IMR-90 (cell line): ENCODE measurements around the gene SFXN2. TPM values are rescaled to one million over a fixed set of nuclear protein-coding genes. Genes with fewer than 3 reads are reported as not detected.

Experiments used
- ATAC-seq: fragments of 200-7000 bp; cut with Tn5 transposase; 2 replicates; pipeline ENCODE4 v1.9.1; 2020; ENCODE audit warnings: low read depth, mild to moderate bottlenecking, moderate library complexity
- BruUV-seq: library from RNA; stranded (reverse); fragments of 400-500 nt; replicated peaks from 2 replicates; lab custom pipeline; 2021; lab: Mats Ljungman, UMichigan
- CTCF ChIA-PET: fragments of 300-600 bp; formaldehyde crosslinking; extraction: SDS; loops from one replicate; lab custom pipeline; 2021; ENCODE audit warnings: antibody characterized with exemption; lab: Yijun Ruan, JAX
- POLR2A ChIA-PET: fragments of 300-600 bp; sonication (Branson Sonifier 250); formaldehyde crosslinking; loops from one replicate; lab custom pipeline; 2022; ENCODE audit warnings: antibody characterized with exemption; ENCODE audit not compliant: unreplicated experiment; lab: Charles Lee
- DNase-seq: peaks from one replicate; pipeline ENCODE4 v3.0.0; 2013
- H2AFZ ChIP-seq: replicated peaks from 2 replicates; pipeline ENCODE3; 2013; ENCODE audit warnings: low read length, mild to moderate bottlenecking; ENCODE audit not compliant: poor library complexity
- H2AK5ac ChIP-seq: 2 replicates; pipeline ENCODE4 v1.6.1; 2013; ENCODE audit warnings: low read depth, low read length, inconsistent platforms
- H2AK9ac ChIP-seq: replicated peaks from 2 replicates; pipeline ENCODE3; 2013; ENCODE audit warnings: mild to moderate bottlenecking, low read depth, low read length, moderate library complexity; ENCODE audit not compliant: poor library complexity
- H2BK120ac ChIP-seq: 2 replicates; pipeline ENCODE4 v1.6.1; 2013; ENCODE audit warnings: low read depth, low read length, inconsistent platforms
- H2BK15ac ChIP-seq: 3 replicates; pipeline ENCODE4 v1.6.1; 2013; ENCODE audit warnings: low read depth, low read length, inconsistent platforms
- H2BK20ac ChIP-seq: 2 replicates; pipeline ENCODE4 v1.6.1; 2013; ENCODE audit warnings: low read depth, mild to moderate bottlenecking, inconsistent platforms, low read length, moderate library complexity
- H2BK5ac ChIP-seq: 2 replicates; pipeline ENCODE4 v1.6.1; 2013; ENCODE audit warnings: mild to moderate bottlenecking, low read depth, low read length, inconsistent platforms; ENCODE audit not compliant: poor library complexity, severe bottlenecking
- H3K14ac ChIP-seq: replicated peaks from 2 replicates; pipeline ENCODE4 v1.6.1; 2013; ENCODE audit warnings: low read depth, low read length, inconsistent platforms
- H3K18ac ChIP-seq: 2 replicates; pipeline ENCODE4 v1.6.1; 2013; ENCODE audit warnings: low read depth, low read length, control low read depth
- H3K23ac ChIP-seq: 2 replicates; pipeline ENCODE4 v1.6.1; 2013; ENCODE audit warnings: low read depth, low read length, inconsistent platforms
- H3K27ac ChIP-seq: 2 replicates; pipeline ENCODE4 v1.5.1; 2013; ENCODE audit warnings: mild to moderate bottlenecking, control low read depth, low read length; ENCODE audit not compliant: insufficient read depth
- H3K27me3 ChIP-seq: 2 replicates; pipeline ENCODE4 v1.6.1; 2013; ENCODE audit warnings: low read length; ENCODE audit not compliant: control insufficient read depth, insufficient read depth
- H3K36me3 ChIP-seq: 2 replicates; pipeline ENCODE4 v1.6.1; 2013; ENCODE audit warnings: low read length, mixed read lengths; ENCODE audit not compliant: control insufficient read depth, insufficient read depth
- H3K4ac ChIP-seq: 2 replicates; pipeline ENCODE4 v1.6.1; 2013; ENCODE audit warnings: low read depth, low read length, inconsistent platforms
- H3K4me1 ChIP-seq: 2 replicates; pipeline ENCODE4 v1.6.1; 2013; ENCODE audit warnings: low read length, mixed read lengths; ENCODE audit not compliant: control insufficient read depth, insufficient read depth
- H3K4me2 ChIP-seq: 2 replicates; pipeline ENCODE4 v1.6.1; 2013; ENCODE audit warnings: low read depth, mild to moderate bottlenecking, control low read depth, low read length, moderate library complexity
- H3K4me3 ChIP-seq: 2 replicates; pipeline ENCODE4 v1.5.1; 2013; ENCODE audit warnings: low read depth, mild to moderate bottlenecking, control low read depth, low read length, moderate library complexity; ENCODE audit not compliant: insufficient read depth
- H3K56ac ChIP-seq: 2 replicates; pipeline ENCODE4 v1.6.1; 2013; ENCODE audit warnings: low read length, inconsistent platforms; ENCODE audit not compliant: insufficient read depth; ENCODE audit errors: extremely low read depth
- H3K79me1 ChIP-seq, 2 experiments: 2 replicates each; pipeline ENCODE4 v1.6.1; 2013; ENCODE audit warnings: low read length in 2 of 2, inconsistent platforms in 1 of 2, low read depth in 1 of 2
- H3K9ac ChIP-seq: 2 replicates; pipeline ENCODE4 v1.6.1; 2013; ENCODE audit warnings: low read depth, low read length, control low read depth
- H3K9me1 ChIP-seq: 2 replicates; pipeline ENCODE4 v1.6.1; 2013; ENCODE audit warnings: low read length, inconsistent platforms; ENCODE audit not compliant: insufficient read depth
- H3K9me3 ChIP-seq: 2 replicates; pipeline ENCODE4 v1.6.1; 2013; ENCODE audit warnings: low read length; ENCODE audit not compliant: control insufficient read depth, insufficient read depth
- H4K20me1 ChIP-seq: 2 replicates; pipeline ENCODE4 v1.6.1; 2013; ENCODE audit warnings: low read length, inconsistent platforms; ENCODE audit not compliant: insufficient read depth
- H4K5ac ChIP-seq: 2 replicates; pipeline ENCODE4 v1.6.1; 2013; ENCODE audit warnings: mild to moderate bottlenecking, low read depth, low read length, control low read depth
- H4K8ac ChIP-seq, 2 experiments: 2 replicates each; pipeline ENCODE4 v1.6.1; 2013; ENCODE audit warnings: low read depth in 2 of 2, low read length in 2 of 2, control low read depth in 1 of 2, inconsistent platforms in 1 of 2
- H4K91ac ChIP-seq: 2 replicates; pipeline ENCODE4 v1.6.1; 2013; ENCODE audit warnings: low read depth, low read length, inconsistent platforms; ENCODE audit not compliant: insufficient read depth
- CTCF ChIP-seq: conservative IDR thresholded peaks from 2 replicates; pipeline ENCODE4 v1.5.1; 2012; ENCODE audit warnings: mild to moderate bottlenecking, low read depth, low read length, improper control_type of control experiment
- RFX5 ChIP-seq: IDR thresholded peaks from 2 replicates; pipeline ENCODE4 v1.8.0; 2012; ENCODE audit warnings: low read depth, mild to moderate bottlenecking, low read length, moderate library complexity
- SMC3 ChIP-seq: fragments of 150-350 bp; IDR thresholded peaks from 2 replicates; pipeline ENCODE4 v1.6.1; 2016; ENCODE audit warnings: low read depth, mild to moderate bottlenecking, antibody characterized with exemption, low read length, moderate library complexity
- WGBS, 2 experiments: methylation state at CpG; one replicate each; pipeline versions ENCODE4 v1.1.5 to v1.1.7; 2013; ENCODE audit warnings: missing lambda C conversion rate in 2 of 2; ENCODE audit not compliant: insufficient read length in 1 of 2; ENCODE audit errors: extremely low coverage in 2 of 2; 5-methylcytosine and 5-hydroxymethylcytosine counted together
- dilution Hi-C: fragments of 300-500 bp; cut with HindIII; formaldehyde crosslinking; loops from one replicate; pipeline ENCODE4 v1.14.3; 2018; ENCODE audit warnings: low sequenced_read_pairs; ENCODE audit not compliant: unreplicated experiment
- in situ Hi-C: fragments of 300-500 bp; cut with MboI; formaldehyde crosslinking; loops from 3 replicates; pipeline ENCODE4 v1.14.3; 2019; ENCODE audit warnings: low sequenced_read_pairs, inconsistent platforms, mixed read lengths
- intact Hi-C: fragments of 100-400 bp; cut with micrococcal nuclease; formaldehyde crosslinking; loops from 2 replicates; pipeline ENCODE4 v1.10.0; 2022
- polyA plus RNA-seq, 3 experiments: library from polyadenylated mRNA; depleted of rRNA; stranded (reverse); fragments of >200 nt; gene quantifications; 2 replicates each; pipeline ENCODE4 v1.2.3, GENCODE V29; 2012; ENCODE audit warnings: low replicate concordance in 1 of 3
- total RNA-seq: library from RNA; depleted of rRNA; stranded (reverse); fragments of >200 nt; gene quantifications from 2 replicates; pipeline ENCODE4 v1.2.3, GENCODE V29; 2012

The SFXN2 gene
- total and polyA plus RNA-seq, 2 of the 4 experiments (the other 2 are of a cell fraction), result 6.9 to 11.7 TPM

GRCh38 chr10:102769375-102770107 is 55.1 kb downstream of the SFXN2 start:
- Histone ChIP-seq H3K79me1 (peaks cover 48 to 68% of the 10 kb centered on the region in 2 experiments), H4K8ac (no peak overlapping the region), H3K27ac (no peak overlapping the region), H2BK20ac (no peak overlapping the region), H4K91ac (no peak overlapping the region), H4K20me1 (peaks cover 67% of the 10 kb centered on the region), H2AFZ (no peak overlapping the region), H2AK5ac (no peak overlapping the region), H3K14ac (no peak overlapping the region), H3K9me3 (no peaks in the 10 kb centered on the region), H3K36me3 (peaks cover 4% of the 10 kb centered on the region), H3K23ac (no peak overlapping the region), H3K27me3 (no peaks in the 10 kb centered on the region), H3K9ac (no peak overlapping the region), H3K56ac (no peak overlapping the region), H2BK120ac (no peak overlapping the region), H3K4ac (no peak overlapping the region), H2BK5ac (no peak overlapping the region), H3K18ac (no peak overlapping the region), H2BK15ac (no peak overlapping the region), H2AK9ac (no peak overlapping the region), H3K4me3 (no peak overlapping the region), H3K9me1 (peaks cover 30% of the 10 kb centered on the region), H4K5ac (no peak overlapping the region), H3K4me1 (peaks cover 13% of the 10 kb centered on the region), H3K4me2 (no peak overlapping the region)
- DNase-seq (peak; percentile 40), ATAC-seq (peak; percentile 44; the same call in 1 of the 2 replicates)
- in situ Hi-C loops, result no loop called here
- 80% methylated on average over 1 of the region's 7 CpGs; no CpG with 5 or more reads in 1 of the 2 experiments for WGBS, 2 experiments
- intact Hi-C loops, result no loop called here
- no TSS peak for BruUV-seq
- no peak for TF ChIP-seq CTCF
- no peak for TF ChIP-seq SMC3
- TF ChIP-seq RFX5, result no peak
- dilution Hi-C loops, result no loop called here
- POLR2A ChIA-PET, result interaction anchor here (0.6 kb wide), 2 partner anchors 18 to 413 kb away, joined by 4 to 5 read pairs; no protein-coding TSS in a partner anchor
- CTCF ChIA-PET, result no interaction called here
